GM12878 (cell line): ENCODE data around the gene ABCC4. TPM values are rescaled to one million over a fixed set of nuclear protein-coding genes. Genes with fewer than 3 reads are reported as not detected.

Experiments
- ATAC-seq: fragments of 200-7000 bp; cut with Tn5 transposase; 3 replicates; pipeline ENCODE4 v1.9.1; 2020; ENCODE audit warnings: mild to moderate bottlenecking, moderate library complexity
- BruUV-seq: library from RNA; stranded (reverse); fragments of 400-500 nt; replicated peaks from 2 replicates; lab custom pipeline; 2021; lab: Mats Ljungman, UMichigan
- CTCF ChIA-PET: fragments of 300-600 bp; sonication (Branson Sonifier 250); formaldehyde crosslinking; extraction: SDS; loops from one replicate; lab custom pipeline; 2021; ENCODE audit warnings: inconsistent platforms; lab: Yijun Ruan, JAX
- POLR2A ChIA-PET: fragments of 350-600 bp; formaldehyde crosslinking; extraction: SDS; loops from one replicate; lab custom pipeline; 2021; ENCODE audit warnings: inconsistent platforms; lab: Charles Lee
- RAD21 ChIA-PET: fragments of 300-600 bp; sonication (Branson Sonifier 250); formaldehyde crosslinking; loops from one replicate; lab custom pipeline; 2023; ENCODE audit warnings: antibody characterized with exemption; ENCODE audit not compliant: unreplicated experiment; lab: Charles Lee
- SMC1A ChIA-PET: fragments of 300-600 bp; sonication (Branson Sonifier 250); formaldehyde crosslinking; loops from one replicate; lab custom pipeline; 2023; ENCODE audit not compliant: unreplicated experiment, uncharacterized antibody; lab: Charles Lee
- DNase-seq: peaks from one replicate; pipeline ENCODE4 v3.0.0-alpha.2; 2011; ENCODE audit warnings: low read depth, low spot score
- FAIRE-seq: peaks from 3 replicates; lab custom pipeline; 2011; peaks lifted over from hg19 to GRCh38; lab: Jason Lieb, UNC
- H2AFZ ChIP-seq: 2 replicates; pipeline ENCODE4 v1.6.0; 2011; ENCODE audit warnings: low read depth, low read length, control low read depth; ENCODE audit not compliant: control insufficient read depth
- H3K27ac ChIP-seq: 2 replicates; pipeline ENCODE4 v1.5.1; 2011; ENCODE audit warnings: control low read depth; ENCODE audit not compliant: control insufficient read depth, insufficient read depth
- H3K27me3 ChIP-seq, 2 experiments: replicated peaks in 1 of 2; 2 replicates each; pipeline versions ENCODE4 v1.6.0 to v1.6.1; 2011; ENCODE audit warnings: low read length in 1 of 2; ENCODE audit not compliant: control insufficient read depth in 2 of 2, insufficient read depth in 2 of 2
- H3K36me3 ChIP-seq, 2 experiments: 2 replicates each; pipeline ENCODE4 v1.5.1; 2011; ENCODE audit warnings: low read length in 1 of 2; ENCODE audit not compliant: control insufficient read depth in 2 of 2, insufficient read depth in 2 of 2
- H3K4me1 ChIP-seq: 2 replicates; pipeline ENCODE4 v1.6.1; 2011; ENCODE audit warnings: mild to moderate bottlenecking, low read length, moderate library complexity, mixed read lengths; ENCODE audit not compliant: control insufficient read depth, insufficient read depth
- H3K4me2 ChIP-seq: 2 replicates; pipeline ENCODE4 v1.6.0; 2011; ENCODE audit warnings: control low read depth; ENCODE audit not compliant: control insufficient read depth, insufficient read depth
- H3K4me3 ChIP-seq: fragments of 200-600 bp; sonication (generic); 2 replicates; pipeline ENCODE4 v1.5.1; 2016
- H3K79me2 ChIP-seq: 2 replicates; pipeline ENCODE4 v1.6.0; 2011; ENCODE audit warnings: low read length; ENCODE audit not compliant: control insufficient read depth, insufficient read depth
- H3K9ac ChIP-seq: 2 replicates; pipeline ENCODE4 v1.8.0; 2011; ENCODE audit warnings: low read length, control low read depth, mixed read lengths; ENCODE audit not compliant: control insufficient read depth, insufficient read depth
- H3K9me3 ChIP-seq: replicated peaks from 3 replicates; pipeline ENCODE4 v1.5.1; 2011; ENCODE audit warnings: mild to moderate bottlenecking, low read length; ENCODE audit not compliant: control insufficient read depth, insufficient read depth
- H4K20me1 ChIP-seq: 2 replicates; pipeline ENCODE4 v1.6.0; 2011; ENCODE audit not compliant: control insufficient read depth, insufficient read depth
- ATF2 ChIP-seq: IDR thresholded peaks from 2 replicates; pipeline ENCODE4 v1.6.1; 2012; ENCODE audit warnings: low read length, inconsistent platforms
- ATF7 ChIP-seq: fragments of 450-650 bp; IDR thresholded peaks from 2 replicates; pipeline ENCODE4 v1.6.1; 2016; ENCODE audit warnings: low read depth, mild to moderate bottlenecking
- BMI1 ChIP-seq: fragments of 450-650 bp; IDR thresholded peaks from 2 replicates; pipeline ENCODE4 v1.6.1; 2016; ENCODE audit warnings: mild to moderate bottlenecking, moderate library complexity, borderline replicate concordance
- BRCA1 ChIP-seq: IDR thresholded peaks from 2 replicates; pipeline ENCODE4 v1.6.1; 2011; ENCODE audit warnings: low read depth, low read length, improper control_type of control experiment
- ETV6 ChIP-seq, 2 experiments: fragments of 450-650 bp in 1 of 2; IDR thresholded peaks in 1 of 2; conservative IDR thresholded peaks in 1 of 2; 2 replicates each; pipeline ENCODE4 v1.6.1; 2014; ENCODE audit warnings: antibody characterized with exemption in 1 of 2, borderline replicate concordance in 1 of 2, low read depth in 1 of 2, mild to moderate bottlenecking in 1 of 2, moderate library complexity in 1 of 2
- IKZF1 ChIP-seq: fragments of 450-650 bp; conservative IDR thresholded peaks from 2 replicates; pipeline ENCODE4 v1.6.1; 2017; ENCODE audit warnings: antibody characterized with exemption, mild to moderate bottlenecking
- IKZF2 ChIP-seq, 2 experiments: fragments of 450-650 bp; IDR thresholded peaks; 2 replicates each; pipeline ENCODE4 v1.6.1; 2017; ENCODE audit warnings: mild to moderate bottlenecking in 2 of 2, moderate library complexity in 2 of 2
- IRF5 ChIP-seq: fragments of 450-650 bp; IDR thresholded peaks from 2 replicates; pipeline ENCODE4 v1.6.1; 2017; ENCODE audit warnings: borderline replicate concordance
- NKRF ChIP-seq: fragments of 450-650 bp; conservative IDR thresholded peaks from 2 replicates; pipeline ENCODE4 v1.6.1; 2017; ENCODE audit warnings: mild to moderate bottlenecking, moderate library complexity
- POU2F2 ChIP-seq: IDR thresholded peaks from 3 replicates; pipeline ENCODE4 v1.6.1; 2011; ENCODE audit warnings: low read depth, mild to moderate bottlenecking, low read length, borderline replicate concordance
- RB1 ChIP-seq: fragments of 450-650 bp; formaldehyde crosslinking; IDR thresholded peaks from 2 replicates; pipeline ENCODE4 v1.6.1; 2017; ENCODE audit warnings: mild to moderate bottlenecking, borderline replicate concordance
- RUNX3 ChIP-seq: IDR thresholded peaks from 2 replicates; pipeline ENCODE4 v1.6.1; 2012; ENCODE audit warnings: low read length, inconsistent platforms
- USF1 ChIP-seq: IDR thresholded peaks from 2 replicates; pipeline ENCODE4 v1.6.1; 2011; ENCODE audit warnings: borderline replicate concordance, low read depth, mild to moderate bottlenecking, moderate library complexity, mixed read lengths, low read length; ENCODE audit not compliant: insufficient read depth; ENCODE audit errors: extremely low read length
- WGBS: methylation state at CpG from one replicate; pipeline ENCODE4 v1.1.6; 2016; ENCODE audit warnings: low lambda C conversion rate; ENCODE audit not compliant: insufficient replicate concordance, insufficient coverage; ENCODE audit errors: missing lambda C conversion rate; 5-methylcytosine and 5-hydroxymethylcytosine counted together
- in situ Hi-C: fragments of 300-500 bp; cut with MboI; formaldehyde crosslinking; loops from 9 replicates; pipeline ENCODE4 v1.14.3; 2018; ENCODE audit warnings: mixed read lengths
- intact Hi-C: fragments of 100-400 bp; cut with micrococcal nuclease; formaldehyde crosslinking; loops from one replicate; pipeline ENCODE4 v1.14.2; 2022; ENCODE audit not compliant: unreplicated experiment
- polyA plus RNA-seq, 11 experiments: library from polyadenylated mRNA; depleted of rRNA in 4 of 11; unstranded in 6 of 11; stranded (reverse) in 5 of 11; fragments of >200 nt; fragmentation: Nextera tagmentation in 4 of 11; fragmentation: Illumina TruSeq in 1 of 11; extraction: Ambion mirVana in 4 of 11; extraction: Trizol in 1 of 11; gene quantifications; 1 replicate in 1 of 11; 2 replicates in 10 of 11; pipeline versions ENCODE4 v1.2.1 to v1.2.3, GENCODE V29; 2011 to 2016; ENCODE audit warnings: inconsistent platforms in 2 of 11, missing spikeins in 2 of 11, low read depth in 1 of 11
- total RNA-seq, 4 experiments: library from RNA; depleted of rRNA in 3 of 4; stranded (reverse); fragments of >200 nt in 3 of 4; fragmentation: Illumina TruSeq in 1 of 4; extraction: Trizol in 1 of 4; gene quantifications; 2 replicates each; pipeline versions ENCODE4 v1.2.1 to v1.2.3, GENCODE V29; 2013 to 2021

The ABCC4 gene
- total and polyA plus RNA-seq, 10 of the 15 experiments (the other 5 are each of a cell fraction or from before 2014, with no cell fraction given), result 7.2 to 44.4 (median 24.1) TPM

- peaks cover 37% of the 10 kb centered on the region for H3K4me1 ChIP-seq
- peaks cover 30% of the 10 kb centered on the region for H3K79me2 ChIP-seq
- intact Hi-C loops, result loop anchor here (1.0 to 2.0 kb wide), 3 partner anchors 27 to 73 kb away; no protein-coding TSS in a partner anchor
- H2AFZ ChIP-seq, result peak overlapping the region; percentile 73
- ChIA-PET POLR2A (interaction anchor here (0.6 to 6.9 kb wide), 14 partner anchors 9 to 110 kb away, joined by 3 to 54 read pairs (median 6); partner anchors contain the start of gene ABCC4), SMC1A (interaction anchor here (0.7 to 9.7 kb wide), 29 partner anchors 8 to 253 kb away, joined by 3 to 129 read pairs (median 7); partner anchors contain the start of gene ABCC4), CTCF (interaction anchor here (0.7 to 10.6 kb wide), 22 partner anchors 8 to 176 kb away, joined by 3 to 107 read pairs (median 6); partner anchors contain the start of gene ABCC4), RAD21 (interaction anchor here (0.6 to 6.9 kb wide), 18 partner anchors 9 to 177 kb away, joined by 3 to 88 read pairs (median 6); partner anchors contain the start of gene ABCC4)
- ATAC-seq (peak; percentile 88), FAIRE-seq (peak; percentile 92), DNase-seq (peak; percentile 88)
- H3K4me2 ChIP-seq, result peak overlapping the region; percentile 92
- H3K36me3 ChIP-seq, result peaks cover 1 to 12% of the 10 kb centered on the region in 2 experiments; a peak in 1 of 4 replicates
- in situ Hi-C loops, result no loop called here
- no TSS peak for BruUV-seq
- H3K4me3 ChIP-seq, result peak overlapping the region; percentile 49; the same call in 1 of the 2 replicates
- H3K9ac ChIP-seq, result peak overlapping the region; percentile 70
- H3K27ac ChIP-seq, result peak overlapping the region; percentile 98
- H3K9me3 ChIP-seq, result no peaks in the 10 kb centered on the region; the same call in 2 of the 3 replicates
- H3K27me3 ChIP-seq, result no peaks in the 10 kb centered on the region
- no peaks in the 10 kb centered on the region for H4K20me1 ChIP-seq
- 0% methylated on average over 4 of the region's 4 CpGs for whole genome bisulfite sequencing
- TF ChIP-seq IRF5, result no peak
- no peak for TF ChIP-seq BRCA1
- no peak for TF ChIP-seq USF1
- peak; percentile 81 for TF ChIP-seq RUNX3
- peak in 1 of 2 experiments; percentile 5; a peak in 1 of 4 replicates for TF ChIP-seq ETV6 (conservative IDR thresholded peaks at IDR 0.05 in 1 of 2, IDR thresholded peaks at IDR 0.05 in 1 of 2; ENCODE audit: borderline replicate concordance in 1 of 2, low read depth in 1 of 2)
- 0 out of 3 replicates have a peak, but pooled peaks have one; percentile 20 for TF ChIP-seq POU2F2
- peak; percentile 50; the same call in 1 of the 2 replicates for TF ChIP-seq ATF2
- peak; percentile 59 for TF ChIP-seq ATF7
- TF ChIP-seq IKZF1, result peak; percentile 75
- TF ChIP-seq IKZF2 (IDR thresholded peaks at IDR 0.05), result peak; percentile 78; a peak in 3 of 4 replicates
- no peak for TF ChIP-seq RB1
- no peak for TF ChIP-seq NKRF
- TF ChIP-seq BMI1, result 0 out of 2 replicates have a peak, but pooled peaks have one; percentile 37
Measured at GRCh38 chr13:95226932-95227695, 74.1 kb downstream of the ABCC4 start.
